HL-60 (cell line): ENCODE measurements around the gene RNF32.

Experiments
- DNase-seq, 2 experiments: peaks; one replicate each; pipeline ENCODE4 v3.0.0-alpha.2; 2010 to 2020; ENCODE audit warnings: low read depth in 1 of 2, low spot score in 1 of 2
- H3K27ac ChIP-seq: fragments of 250-450 bp; sonication (Bioruptor Pico); replicated peaks from 2 replicates; pipeline ENCODE4 v1.5.1; 2020; ENCODE audit warnings: mild to moderate bottlenecking, moderate library complexity
- H3K27me3 ChIP-seq: fragments of 250-450 bp; sonication (Bioruptor Pico); 2 replicates; pipeline ENCODE4 v1.5.1; 2021; ENCODE audit warnings: mild to moderate bottlenecking, moderate library complexity; ENCODE audit not compliant: insufficient read depth, poor library complexity, severe bottlenecking
- H3K4me3 ChIP-seq: replicated peaks from 2 replicates; pipeline ENCODE4 v1.5.1; 2011; ENCODE audit warnings: mild to moderate bottlenecking, control low read depth, low read length; ENCODE audit not compliant: insufficient read depth
- CTCF ChIP-seq: IDR thresholded peaks from one replicate; pipeline ENCODE4 v1.5.1; 2011; ENCODE audit warnings: low read length, control low read depth, inconsistent platforms; ENCODE audit not compliant: insufficient read depth
- GABPA ChIP-seq: IDR thresholded peaks from 2 replicates; pipeline ENCODE4 v1.6.1; 2012; ENCODE audit warnings: low read depth
- POLR2AphosphoS5 ChIP-seq: IDR thresholded peaks from 2 replicates; pipeline ENCODE4 v1.6.1; 2012; ENCODE audit warnings: low read depth
- REST ChIP-seq: IDR thresholded peaks from 2 replicates; pipeline ENCODE4 v1.6.1; 2012; ENCODE audit warnings: low read depth; ENCODE audit not compliant: insufficient replicate concordance
- SPI1 ChIP-seq: IDR thresholded peaks from 2 replicates; pipeline ENCODE4 v1.6.1; 2012; ENCODE audit warnings: low read depth, mild to moderate bottlenecking, borderline replicate concordance

Gene RNF32

DNA sequence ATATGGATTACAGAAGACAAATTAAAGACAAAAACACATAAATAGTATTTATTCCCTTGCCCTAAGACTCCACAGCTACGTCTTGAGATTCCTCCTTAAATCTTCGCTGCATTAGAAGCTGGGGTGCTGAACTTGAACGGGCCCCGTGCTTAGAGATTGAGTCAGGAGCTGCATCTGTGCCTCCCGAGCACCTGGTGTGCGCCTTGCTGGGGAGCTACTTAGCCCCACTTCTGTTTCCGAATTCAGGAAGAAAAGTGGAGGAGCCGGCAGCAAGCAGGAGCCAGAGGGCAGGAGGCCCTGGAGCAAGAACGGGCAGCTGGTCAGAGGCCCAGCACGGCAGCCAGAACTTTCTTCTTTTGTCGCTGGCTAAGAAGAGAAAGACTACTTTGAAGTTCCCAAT, 30.4 kb upstream of the RNF32 start:
- Histone ChIP-seq H3K27me3 (peaks cover 19% of the 10 kb centered on the region), H3K4me3 (no peak overlapping the region), H3K27ac (no peak overlapping the region)
- no peak for TF ChIP-seq REST
- TF ChIP-seq CTCF: no peak
- TF ChIP-seq GABPA: no peak
- TF ChIP-seq SPI1: no peak
- no peak for TF ChIP-seq POLR2AphosphoS5
- no peak for DNase-seq

DNA sequence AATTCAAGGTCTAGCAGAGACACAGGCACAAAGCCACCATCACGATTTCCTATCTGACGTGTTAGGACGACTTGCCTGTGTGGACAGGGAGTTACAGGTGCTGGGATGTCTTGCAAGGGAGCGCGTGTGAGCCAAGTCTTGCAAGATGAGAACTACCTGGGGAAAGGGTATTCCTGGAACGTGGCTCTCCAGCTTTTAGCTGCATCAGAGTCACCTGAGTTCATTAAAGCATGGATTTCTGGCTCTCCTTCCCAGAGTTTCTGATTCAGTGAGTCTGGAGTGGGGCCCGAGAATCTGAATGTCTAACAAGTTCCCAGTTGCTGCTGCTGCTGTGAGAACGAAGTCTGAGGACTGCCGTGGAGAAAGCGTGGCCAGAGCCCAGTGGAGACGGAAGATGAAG, 30.0 kb upstream of the RNF32 start:
- H3K27me3 ChIP-seq: peaks cover 24% of the 10 kb centered on the region
- H3K27ac ChIP-seq: no peak overlapping the region
- no peak overlapping the region for H3K4me3 ChIP-seq
- TF ChIP-seq POLR2AphosphoS5 (no peak), CTCF (no peak), REST (no peak), SPI1 (no peak), GABPA (no peak)
- no peak for DNase-seq

DNA sequence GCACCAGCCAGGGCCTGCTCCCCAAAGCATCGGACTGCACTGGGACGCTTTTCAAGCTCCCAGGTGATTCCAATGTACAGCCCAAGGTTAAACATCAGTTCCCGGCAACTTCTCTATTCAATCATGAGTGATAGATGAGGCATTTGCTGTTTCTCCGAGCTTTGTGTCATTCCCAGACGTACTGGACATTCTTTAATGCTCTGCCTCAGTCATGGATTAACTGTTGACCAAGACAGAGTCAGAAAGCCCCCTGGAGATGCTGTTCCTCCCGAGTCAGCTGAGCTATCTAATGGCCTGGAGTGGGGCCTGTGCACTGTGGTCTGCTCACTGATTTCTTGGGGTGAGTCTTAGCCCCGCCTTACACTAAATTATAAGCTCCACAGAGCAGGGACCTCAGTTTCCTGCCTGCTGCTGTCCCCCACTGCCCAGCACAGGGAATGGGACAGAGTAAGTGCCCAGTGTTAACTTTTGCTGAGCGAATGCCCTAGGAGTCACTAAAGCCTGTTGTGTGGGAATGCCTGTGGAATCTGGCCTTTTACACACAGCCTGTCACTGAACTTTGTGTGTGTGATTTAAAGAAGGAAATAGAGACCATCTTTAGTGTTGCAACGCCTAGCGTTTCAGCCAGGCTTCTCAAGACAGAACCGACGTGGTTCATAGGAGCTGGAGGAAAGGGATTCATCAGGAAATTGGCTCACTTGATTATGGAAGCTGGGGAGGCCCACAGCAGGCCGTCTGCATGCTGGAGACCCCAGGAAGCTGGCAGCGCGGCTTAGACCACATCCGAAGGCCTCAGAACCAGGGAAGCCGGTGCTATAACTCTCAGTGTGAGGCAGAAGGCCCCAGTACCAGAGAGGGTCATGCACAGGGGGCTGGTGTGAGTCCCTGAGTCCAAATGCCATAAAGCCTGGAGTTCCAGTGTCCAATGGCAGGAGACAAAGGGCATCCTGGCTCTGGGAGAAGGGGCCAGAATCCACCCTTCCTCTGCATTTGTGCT, 29.3 kb upstream of the RNF32 start:
- H3K27ac ChIP-seq: no peak overlapping the region
- DNase-seq: no peak
- H3K4me3 ChIP-seq: no peak overlapping the region
- peaks cover 27% of the 10 kb centered on the region for H3K27me3 ChIP-seq
- no peak for TF ChIP-seq GABPA
- TF ChIP-seq SPI1: no peak
- TF ChIP-seq POLR2AphosphoS5: no peak
- no peak for TF ChIP-seq REST
- no peak for TF ChIP-seq CTCF
